Tibial nerve (tissue), 3 donors: ENCODE data around the gene PDCD10.

ENCODE experiments used
- POLR2A ChIP-seq, 2 donors: fragments of 450-650 bp; IDR thresholded peaks; one replicate each; pipeline ENCODE4 v1.6.1; 2017; ENCODE audit warnings: antibody characterized with exemption in 2 of 2, mild to moderate bottlenecking in 2 of 2, moderate library complexity in 2 of 2
- TF ChIP-seq, protein P1 (sequence below), 5 experiments: fragments of 200-600 bp in 3 of 5; fragments of 450-650 bp in 2 of 5; sonication (generic) in 3 of 5; IDR thresholded peaks; one replicate each; pipeline ENCODE4 v1.5.1; 2016 to 2019; ENCODE audit warnings: antibody characterized with exemption in 5 of 5, mild to moderate bottlenecking in 3 of 5, moderate library complexity in 2 of 5

- TF ChIP-seq, protein P1, sequence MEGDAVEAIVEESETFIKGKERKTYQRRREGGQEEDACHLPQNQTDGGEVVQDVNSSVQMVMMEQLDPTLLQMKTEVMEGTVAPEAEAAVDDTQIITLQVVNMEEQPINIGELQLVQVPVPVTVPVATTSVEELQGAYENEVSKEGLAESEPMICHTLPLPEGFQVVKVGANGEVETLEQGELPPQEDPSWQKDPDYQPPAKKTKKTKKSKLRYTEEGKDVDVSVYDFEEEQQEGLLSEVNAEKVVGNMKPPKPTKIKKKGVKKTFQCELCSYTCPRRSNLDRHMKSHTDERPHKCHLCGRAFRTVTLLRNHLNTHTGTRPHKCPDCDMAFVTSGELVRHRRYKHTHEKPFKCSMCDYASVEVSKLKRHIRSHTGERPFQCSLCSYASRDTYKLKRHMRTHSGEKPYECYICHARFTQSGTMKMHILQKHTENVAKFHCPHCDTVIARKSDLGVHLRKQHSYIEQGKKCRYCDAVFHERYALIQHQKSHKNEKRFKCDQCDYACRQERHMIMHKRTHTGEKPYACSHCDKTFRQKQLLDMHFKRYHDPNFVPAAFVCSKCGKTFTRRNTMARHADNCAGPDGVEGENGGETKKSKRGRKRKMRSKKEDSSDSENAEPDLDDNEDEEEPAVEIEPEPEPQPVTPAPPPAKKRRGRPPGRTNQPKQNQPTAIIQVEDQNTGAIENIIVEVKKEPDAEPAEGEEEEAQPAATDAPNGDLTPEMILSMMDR (IDR thresholded peaks at IDR 0.05) = no peak
- no peak for TF ChIP-seq POLR2A (IDR thresholded peaks at IDR 0.05)
Observed at GRCh38 chr3:167653760-167654159, 80.9 kb downstream of the PDCD10 start, which contains the start of gene WDR49.
